HTR-8/SVneo (cell line): Measurements from ENCODE around the gene OR1Q1.
"Not testable (repeated sequence)": the region's sequence is repeated elsewhere in the genome, so short reads cannot be mapped to it uniquely, and the experiment has no call there.

Source experiments
- DNase-seq: peaks from one replicate; pipeline ENCODE4 v3.0.0; 2011; ENCODE audit warnings: low spot score, mixed read lengths; ENCODE audit not compliant: insufficient read length
- FAIRE-seq: peaks from 2 replicates; lab custom pipeline; 2011; peaks lifted over from hg19 to GRCh38; lab: Jason Lieb, UNC

Gene OR1Q1, protein sequence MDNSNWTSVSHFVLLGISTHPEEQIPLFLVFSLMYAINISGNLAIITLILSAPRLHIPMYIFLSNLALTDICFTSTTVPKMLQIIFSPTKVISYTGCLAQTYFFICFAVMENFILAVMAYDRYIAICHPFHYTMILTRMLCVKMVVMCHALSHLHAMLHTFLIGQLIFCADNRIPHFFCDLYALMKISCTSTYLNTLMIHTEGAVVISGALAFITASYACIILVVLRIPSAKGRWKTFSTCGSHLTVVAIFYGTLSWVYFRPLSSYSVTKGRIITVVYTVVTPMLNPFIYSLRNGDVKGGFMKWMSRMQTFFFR

GRCh38 chr9:122614362-122614761 is at the start of gene OR1Q1:
TSS of gene OR1Q1 (plus strand) at chr9:122614738. CDS start at chr9:122614738, 0 bp downstream.
- DNase-seq = no peak
- no peak for FAIRE-seq

DNA sequence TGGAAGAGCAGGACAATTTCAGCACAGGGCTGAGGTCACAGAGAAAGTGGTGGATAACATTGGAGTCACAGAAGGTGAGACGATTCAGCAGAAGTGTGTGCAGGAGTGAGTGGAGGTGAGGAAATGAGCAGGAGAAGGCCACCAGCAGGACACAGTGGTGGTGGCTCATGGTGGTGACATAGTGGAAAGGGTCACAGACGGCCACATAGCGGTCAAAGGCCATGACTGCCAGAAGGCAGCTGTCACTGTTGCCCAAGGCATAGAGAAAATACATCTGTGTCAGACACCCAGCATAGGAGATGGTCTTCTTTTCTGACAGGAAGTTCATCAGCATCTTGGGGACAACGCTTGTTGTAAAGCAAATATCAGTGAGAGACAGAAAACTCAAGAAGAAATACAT is 46.6 kb upstream of the OR1Q1 start:
- no peak for FAIRE-seq
- DNase-seq = no peak

- DNase-seq (no peak), FAIRE-seq (no peak)
Measured at GRCh38 chr9:122572456-122572855, 42.1 kb upstream of the OR1Q1 start.

DNA sequence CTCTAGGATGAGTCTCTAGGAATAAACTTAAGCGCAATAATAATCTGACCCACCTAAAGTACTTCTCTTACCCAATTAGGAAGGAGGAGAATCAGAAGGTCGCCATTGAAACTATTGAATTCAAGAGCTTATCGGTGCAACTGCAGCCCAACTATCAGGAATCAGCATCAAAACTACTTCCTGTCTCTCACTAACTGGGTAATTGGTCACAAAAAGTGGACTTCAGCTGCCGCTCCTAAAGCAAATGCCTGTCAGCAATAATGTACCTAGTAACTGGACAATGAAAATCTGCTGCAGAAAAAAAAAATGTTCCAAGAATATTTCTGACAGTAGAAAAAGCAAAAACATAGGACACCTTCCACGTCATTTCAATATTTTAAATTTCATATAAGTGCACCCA is 34.7 kb upstream of the OR1Q1 start:
- FAIRE-seq = no peak
- no peak for DNase-seq

DNA sequence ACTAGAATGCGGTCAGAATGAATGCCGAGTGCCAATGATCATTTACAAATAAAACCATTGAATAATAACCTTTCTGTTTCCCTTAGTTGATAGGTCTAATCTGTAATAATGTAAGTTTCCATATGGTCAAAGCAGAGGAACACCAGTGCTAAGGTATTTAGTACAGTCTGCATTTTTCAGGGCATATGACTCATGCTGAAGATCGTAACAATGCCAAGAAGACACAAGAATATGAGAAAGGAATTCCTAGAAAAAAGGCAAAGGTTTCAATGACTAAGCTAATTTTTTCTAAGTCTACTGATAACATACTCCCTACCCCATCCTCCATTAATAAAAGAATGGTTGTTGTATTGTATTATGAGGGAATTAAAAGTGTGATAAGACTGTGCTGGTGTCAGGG is 34.2 kb upstream of the OR1Q1 start:
- peak; percentile 41 for DNase-seq
- no peak for FAIRE-seq

GRCh38 chr9:122583284-122583683 is 31.3 kb upstream of the OR1Q1 start, which contains the start of gene OR1L8:
TSS of gene OR1L8 (minus strand) at chr9:122583384. CDS start at chr9:122568477, 14,907 bp downstream.
- FAIRE-seq, DNase-seq: not testable (repeated sequence)

GRCh38 chr9:122605691-122606090 is 8.8 kb upstream of the OR1Q1 start:
- no peak for DNase-seq
- FAIRE-seq = no peak

DNA sequence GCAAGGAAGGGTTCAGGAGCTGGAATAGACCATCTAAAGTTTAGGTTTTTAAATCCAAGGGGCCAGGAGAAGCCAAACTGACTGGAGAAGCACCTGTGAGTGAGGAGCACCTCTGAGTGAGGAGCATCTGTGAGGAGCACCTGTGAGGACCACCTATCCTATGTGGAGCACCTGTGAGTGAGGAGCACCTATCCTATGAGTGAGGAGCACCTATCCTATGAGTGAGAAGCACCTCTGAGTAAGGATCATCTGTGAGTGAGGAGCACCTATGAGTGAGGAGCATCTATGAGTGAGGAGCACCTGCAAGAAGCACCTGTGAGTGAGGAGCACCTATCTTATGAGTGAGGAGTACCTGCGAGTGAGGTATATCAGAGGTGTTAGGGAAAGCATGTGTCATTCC is 8.0 kb upstream of the OR1Q1 start:
- no peak for DNase-seq
- no peak for FAIRE-seq

DNA sequence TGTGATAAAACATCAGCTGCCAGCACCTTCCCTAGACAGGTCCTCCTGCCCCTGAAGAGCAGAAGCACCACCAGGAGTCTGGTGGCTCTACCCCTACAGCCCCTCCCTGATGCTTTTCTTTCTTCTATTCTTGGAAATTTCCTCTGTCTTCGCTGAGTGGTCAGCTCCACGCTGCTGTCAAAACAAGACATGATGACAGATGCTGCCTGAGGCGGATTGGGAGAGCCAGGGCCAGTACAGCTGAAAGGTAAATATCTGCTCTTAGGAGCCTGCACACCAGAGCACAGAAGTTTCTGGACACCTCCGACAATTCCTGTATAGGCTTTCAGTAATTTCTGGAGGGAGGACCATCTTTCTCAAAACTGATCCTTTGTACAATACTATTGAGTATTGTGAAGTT is 4.7 kb upstream of the OR1Q1 start:
- DNase-seq (no peak), FAIRE-seq (no peak)

DNA sequence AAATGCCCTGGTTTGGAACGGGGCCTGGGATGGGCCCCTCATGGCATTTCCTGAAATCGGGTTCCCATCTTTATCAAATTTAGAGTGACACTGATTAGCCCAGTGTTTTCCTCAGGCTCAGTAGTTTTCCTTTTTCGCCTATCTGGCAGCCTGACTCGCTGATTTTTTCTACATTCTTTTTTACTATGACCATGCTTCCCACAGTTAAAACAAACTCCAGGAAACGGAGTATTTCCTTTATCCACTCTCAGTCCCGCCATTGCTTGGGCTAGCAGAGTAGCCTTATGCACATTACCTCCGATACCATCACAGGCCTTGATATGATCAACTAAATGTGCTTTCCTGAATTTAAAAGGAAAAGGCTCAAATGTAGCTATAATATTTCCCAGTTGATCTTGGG is 5.5 kb downstream of the OR1Q1 start:
- FAIRE-seq (no peak), DNase-seq (no peak)

DNA sequence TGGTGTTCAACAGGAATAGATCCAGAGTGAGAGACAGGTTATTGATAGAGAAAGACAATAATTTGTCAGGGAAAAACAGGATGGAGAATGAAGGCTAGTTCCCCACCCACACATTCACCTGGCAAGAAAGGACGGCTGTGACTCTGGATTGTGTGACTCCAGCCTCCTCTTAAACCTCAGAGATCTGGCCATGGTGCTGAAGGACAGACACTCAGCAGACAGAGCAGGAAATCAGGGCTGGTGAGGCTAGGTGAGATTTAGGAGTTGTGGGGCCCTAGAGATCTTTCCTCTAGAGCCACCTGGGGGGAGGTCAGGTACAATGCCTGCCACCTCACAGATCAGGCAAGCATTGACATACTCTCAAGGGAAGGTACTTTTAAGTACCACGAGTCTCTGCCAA is 27.7 kb downstream of the OR1Q1 start:
- FAIRE-seq (no peak), DNase-seq (peak; percentile 2)

- DNase-seq = no peak
- no peak for FAIRE-seq
Measured at GRCh38 chr9:122656378-122656777, 41.8 kb downstream of the OR1Q1 start.

- no peak for FAIRE-seq
- DNase-seq = no peak
Measured at GRCh38 chr9:122657527-122657926, 43.0 kb downstream of the OR1Q1 start, which contains the start of gene OR1B1. TSS of gene OR1B1 (minus strand) at chr9:122657627.

- DNase-seq (no peak), FAIRE-seq (no peak)
Measured at GRCh38 chr9:122661416-122661815, 46.9 kb downstream of the OR1Q1 start, which contains the start of gene OR1L1. TSS of gene OR1L1 (plus strand) at chr9:122661716. CDS start at chr9:122661716, 0 bp downstream.
